Ascending aorta (tissue), 2 donors: Measurements from ENCODE around the gene TRPM3. TPM values are rescaled to one million over a fixed set of nuclear protein-coding genes. Genes with fewer than 3 reads are reported as not detected.

Experiments
- DNase-seq, 2 donors: peaks; one replicate each; pipeline ENCODE4 v3.0.0-alpha.2; 2019; ENCODE audit warnings: low spot score in 2 of 2
- H3K27ac ChIP-seq, 2 donors: fragments of 200-600 bp; sonication (generic); one replicate each; pipeline ENCODE4 v1.5.1; 2016 to 2017; ENCODE audit warnings: mild to moderate bottlenecking in 1 of 2
- H3K27me3 ChIP-seq: fragments of 200-600 bp; sonication (generic); one replicate; pipeline ENCODE4 v1.5.1; 2017
- H3K36me3 ChIP-seq, 2 donors: fragments of 200-600 bp; sonication (generic); one replicate each; pipeline ENCODE4 v1.5.1; 2016
- H3K4me1 ChIP-seq, 2 donors: fragments of 200-600 bp; sonication (generic); one replicate each; pipeline ENCODE4 v1.5.1; 2016 to 2017; ENCODE audit warnings: mild to moderate bottlenecking in 1 of 2
- H3K4me3 ChIP-seq, 2 donors: fragments of 200-600 bp; sonication (generic); one replicate each; pipeline ENCODE4 v1.5.1; 2016 to 2017; ENCODE audit warnings: mild to moderate bottlenecking in 1 of 2
- H3K9me3 ChIP-seq, 2 donors: fragments of 200-600 bp; sonication (generic); one replicate each; pipeline ENCODE4 v1.5.1; 2016
- intact Hi-C: fragments of 100-400 bp; cut with DNase I; formaldehyde crosslinking; loops from one replicate; pipeline ENCODE4 v1.15.1; 2023
- total RNA-seq: library from RNA; depleted of rRNA; stranded (reverse); fragments of >200 nt; gene quantifications from one replicate; pipeline ENCODE4 v1.1.0, GENCODE V29; 2016
- TF ChIP-seq, protein P1 (sequence below), 3 experiments: fragments of 200-600 bp in 2 of 3; fragments of 450-650 bp in 1 of 3; sonication (generic) in 2 of 3; IDR thresholded peaks; one replicate each; pipeline ENCODE4 v1.5.1; 2016 to 2019; ENCODE audit warnings: antibody characterized with exemption in 3 of 3, mild to moderate bottlenecking in 1 of 3, moderate library complexity in 1 of 3

The TRPM3 gene
- total RNA-seq, 1 donor from 2014 or later, result 3.3 TPM

DNA sequence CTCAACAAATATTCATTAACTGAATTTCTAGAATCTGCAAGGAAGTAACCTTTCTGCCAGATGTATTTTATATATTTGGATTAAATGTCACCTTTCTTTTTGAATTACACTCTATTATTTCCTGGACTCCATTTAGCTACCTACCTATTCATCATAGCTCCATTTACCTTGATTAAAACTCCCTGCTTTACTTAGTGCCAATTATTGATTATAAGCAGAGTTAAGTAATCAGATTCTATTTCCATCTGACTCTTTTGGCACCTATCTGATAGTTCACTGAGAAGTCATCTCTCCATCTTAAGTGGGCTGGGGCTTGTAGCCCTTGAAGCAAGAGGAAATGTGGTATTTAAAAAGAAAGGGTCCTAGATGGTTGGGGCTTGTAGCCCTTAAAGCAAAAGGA lies 88.6 kb downstream of the TRPM3 start:
- Histone ChIP-seq H3K4me1 (no peaks in the 10 kb centered on the region), H3K9me3 (no peaks in the 10 kb centered on the region), H3K36me3 (no peaks in the 10 kb centered on the region), H3K4me3 (no peak overlapping the region), H3K27ac (no peak overlapping the region), H3K27me3 (no peaks in the 10 kb centered on the region)
- intact Hi-C loops, result no loop called here
- TF ChIP-seq, protein P1, sequence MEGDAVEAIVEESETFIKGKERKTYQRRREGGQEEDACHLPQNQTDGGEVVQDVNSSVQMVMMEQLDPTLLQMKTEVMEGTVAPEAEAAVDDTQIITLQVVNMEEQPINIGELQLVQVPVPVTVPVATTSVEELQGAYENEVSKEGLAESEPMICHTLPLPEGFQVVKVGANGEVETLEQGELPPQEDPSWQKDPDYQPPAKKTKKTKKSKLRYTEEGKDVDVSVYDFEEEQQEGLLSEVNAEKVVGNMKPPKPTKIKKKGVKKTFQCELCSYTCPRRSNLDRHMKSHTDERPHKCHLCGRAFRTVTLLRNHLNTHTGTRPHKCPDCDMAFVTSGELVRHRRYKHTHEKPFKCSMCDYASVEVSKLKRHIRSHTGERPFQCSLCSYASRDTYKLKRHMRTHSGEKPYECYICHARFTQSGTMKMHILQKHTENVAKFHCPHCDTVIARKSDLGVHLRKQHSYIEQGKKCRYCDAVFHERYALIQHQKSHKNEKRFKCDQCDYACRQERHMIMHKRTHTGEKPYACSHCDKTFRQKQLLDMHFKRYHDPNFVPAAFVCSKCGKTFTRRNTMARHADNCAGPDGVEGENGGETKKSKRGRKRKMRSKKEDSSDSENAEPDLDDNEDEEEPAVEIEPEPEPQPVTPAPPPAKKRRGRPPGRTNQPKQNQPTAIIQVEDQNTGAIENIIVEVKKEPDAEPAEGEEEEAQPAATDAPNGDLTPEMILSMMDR (IDR thresholded peaks at IDR 0.05), result no peak
- DNase-seq, result no peak

DNA sequence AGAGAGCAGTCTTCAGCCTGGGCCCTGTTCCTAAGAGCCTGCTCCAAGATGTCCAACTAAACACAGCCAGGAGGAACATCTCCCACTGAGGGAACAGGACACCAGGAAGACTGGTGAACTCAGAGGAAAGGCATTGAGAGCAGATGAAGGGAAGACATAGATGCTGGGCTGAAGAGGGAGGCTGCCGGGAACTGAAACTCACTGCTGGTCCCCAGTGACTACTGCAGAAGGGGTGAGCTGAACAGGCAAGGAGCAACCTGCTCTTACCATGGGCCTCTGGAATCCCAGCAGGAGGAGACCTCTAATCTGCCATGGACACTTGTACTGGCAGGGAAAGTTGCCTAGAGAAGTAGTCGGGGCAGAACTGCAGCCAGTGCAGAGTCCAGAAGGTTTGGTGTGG lies 95.7 kb downstream of the TRPM3 start:
- Histone ChIP-seq H3K27me3 (no peaks in the 10 kb centered on the region), H3K4me1 (no peaks in the 10 kb centered on the region), H3K4me3 (no peak overlapping the region), H3K36me3 (no peaks in the 10 kb centered on the region), H3K27ac (no peak overlapping the region), H3K9me3 (no peaks in the 10 kb centered on the region)
- no peak for DNase-seq
- TF ChIP-seq, protein P1 (IDR thresholded peaks at IDR 0.05), result no peak
- intact Hi-C loops, result no loop called here

DNA sequence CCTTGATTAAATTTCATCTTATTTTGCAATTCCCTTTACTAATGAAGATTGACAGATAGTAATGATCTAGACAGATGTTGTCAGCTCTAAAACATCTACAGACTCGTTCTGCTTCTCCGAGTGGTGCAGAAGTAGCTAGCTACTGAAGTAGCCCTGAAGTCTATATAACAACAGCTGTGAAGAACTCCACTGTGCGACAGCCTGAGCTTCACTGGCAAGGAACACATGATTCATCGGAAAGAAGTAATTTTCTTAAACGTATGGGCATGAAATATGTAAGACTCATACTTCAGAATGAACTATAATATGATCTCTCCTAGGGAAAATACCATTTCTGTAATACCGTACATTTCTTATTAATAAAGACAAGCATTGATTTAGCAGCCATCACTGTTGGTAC lies 96.2 kb downstream of the TRPM3 start:
- H3K27ac ChIP-seq, result no peak overlapping the region
- H3K4me1 ChIP-seq, result no peaks in the 10 kb centered on the region
- H3K27me3 ChIP-seq, result no peaks in the 10 kb centered on the region
- TF ChIP-seq, protein P1 (IDR thresholded peaks at IDR 0.05), result no peak
- no peak for DNase-seq
- H3K9me3 ChIP-seq, result no peaks in the 10 kb centered on the region
- H3K4me3 ChIP-seq, result no peak overlapping the region
- intact Hi-C loops, result no loop called here
- no peaks in the 10 kb centered on the region for H3K36me3 ChIP-seq

DNA sequence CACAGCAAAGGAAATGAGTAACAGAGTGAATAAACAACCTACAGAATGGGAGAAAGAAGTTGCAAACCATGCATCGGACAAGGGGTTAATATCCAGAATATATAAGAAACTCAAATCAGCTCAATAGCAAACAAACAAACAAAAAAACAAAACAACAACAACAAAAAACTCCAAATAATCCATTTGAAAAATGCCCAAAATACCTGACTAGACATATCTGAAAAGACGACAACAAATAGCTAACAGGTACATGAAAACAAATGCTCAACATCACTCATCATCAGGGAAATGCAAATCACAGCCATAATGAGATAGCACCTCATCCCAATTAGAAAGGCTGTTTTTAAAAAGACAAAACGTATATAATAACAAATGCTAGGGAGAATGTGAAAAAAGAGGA lies 111.2 kb downstream of the TRPM3 start:
- TF ChIP-seq, protein P1 (IDR thresholded peaks at IDR 0.05), result no peak
- no peak for DNase-seq
- H3K27ac ChIP-seq, result no peak overlapping the region
- no peaks in the 10 kb centered on the region for H3K27me3 ChIP-seq
- peaks cover 3 to 9% of the 10 kb centered on the region in 2 donors for H3K9me3 ChIP-seq
- H3K4me3 ChIP-seq, result no peak overlapping the region
- H3K4me1 ChIP-seq, result no peaks in the 10 kb centered on the region
- intact Hi-C loops, result no loop called here
- H3K36me3 ChIP-seq, result no peaks in the 10 kb centered on the region

DNA sequence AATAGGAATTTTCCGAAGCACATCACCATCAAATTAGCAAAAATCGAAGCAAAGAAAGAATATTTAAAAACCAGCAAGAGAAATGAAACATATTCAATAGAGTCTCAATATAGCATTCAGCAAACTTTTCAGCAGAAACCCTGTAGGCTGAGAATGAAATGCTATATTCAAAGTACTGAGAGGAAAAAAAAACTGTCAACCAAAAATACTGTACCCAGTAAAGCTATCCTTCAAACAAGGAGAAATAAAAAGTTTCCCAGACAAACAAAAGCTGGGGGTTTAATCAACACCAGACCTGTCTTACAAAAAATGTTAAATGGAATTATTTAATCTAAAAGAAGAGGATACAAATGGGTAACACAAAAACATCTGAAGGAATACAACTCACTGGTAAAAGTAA lies 116.0 kb downstream of the TRPM3 start:
- TF ChIP-seq, protein P1 (IDR thresholded peaks at IDR 0.05), result no peak
- intact Hi-C loops, result no loop called here
- no peaks in the 10 kb centered on the region for H3K4me1 ChIP-seq
- H3K27ac ChIP-seq, result no peak overlapping the region
- H3K9me3 ChIP-seq, result peaks cover 8 to 16% of the 10 kb centered on the region in 2 donors
- H3K36me3 ChIP-seq, result no peaks in the 10 kb centered on the region
- DNase-seq, result no peak
- H3K27me3 ChIP-seq, result no peaks in the 10 kb centered on the region
- no peak overlapping the region for H3K4me3 ChIP-seq

DNA sequence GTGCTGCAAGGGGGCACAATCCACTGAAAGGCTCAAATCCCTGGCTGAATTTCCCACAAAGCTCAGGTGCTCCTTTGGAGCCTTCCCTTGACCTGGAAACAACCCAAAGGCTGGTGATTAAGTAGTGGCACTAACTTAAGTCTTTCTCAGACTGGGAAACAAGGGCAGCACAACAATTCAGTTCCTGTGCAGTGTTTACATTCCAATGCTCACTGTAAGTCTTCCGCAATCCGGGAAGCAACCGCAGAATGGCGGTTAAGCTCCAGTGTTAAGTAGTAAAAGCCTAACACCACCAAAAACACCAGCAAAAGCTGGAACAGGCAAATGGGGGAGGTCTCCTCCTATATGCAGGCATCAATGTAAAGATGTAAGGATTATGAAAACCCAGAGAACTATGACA lies 117.2 kb downstream of the TRPM3 start:
- Histone ChIP-seq H3K4me1 (peaks cover 3 to 6% of the 10 kb centered on the region in 2 donors), H3K27ac (no peak overlapping the region), H3K27me3 (no peaks in the 10 kb centered on the region), H3K4me3 (no peak overlapping the region), H3K9me3 (peaks cover 8 to 16% of the 10 kb centered on the region in 2 donors), H3K36me3 (no peaks in the 10 kb centered on the region)
- intact Hi-C loops, result loop anchor here (5.0 kb wide), 1 partner anchor 362 kb away; no protein-coding TSS in a partner anchor
- TF ChIP-seq, protein P1 (IDR thresholded peaks at IDR 0.05), result no peak
- no peak for DNase-seq
